HFFc6 (cell line): ENCODE results near the gene HOXC13. TPM values are rescaled to one million over a fixed set of nuclear protein-coding genes. Genes with fewer than 3 reads are reported as not detected.

Experiments used
- DNase-seq: peaks from one replicate; pipeline ENCODE4 v3.0.0-alpha.2; 2018
- H3K27ac Mint-ChIP-seq: 2 replicates; pipeline ENCODE4 v1.8.0; 2020; ENCODE audit warnings: mild to moderate bottlenecking, mixed read lengths
- H3K27me3 Mint-ChIP-seq: 2 replicates; pipeline ENCODE4 v1.8.0; 2021; ENCODE audit warnings: mild to moderate bottlenecking, moderate library complexity, mixed read lengths; ENCODE audit not compliant: insufficient read depth
- H3K36me3 Mint-ChIP-seq: 2 replicates; pipeline ENCODE4 v1.8.0; 2021; ENCODE audit warnings: low read depth, mixed read lengths
- H3K4me1 Mint-ChIP-seq: 2 replicates; pipeline ENCODE4 v1.8.0; 2020; ENCODE audit warnings: low read depth, mixed read lengths
- H3K4me3 Mint-ChIP-seq: 2 replicates; pipeline ENCODE4 v1.8.0; 2020; ENCODE audit warnings: mild to moderate bottlenecking, moderate library complexity, mixed read lengths
- H3K9me3 Mint-ChIP-seq: 2 replicates; pipeline ENCODE4 v1.8.0; 2020; ENCODE audit warnings: mild to moderate bottlenecking, mixed read lengths
- total RNA-seq, 6 experiments: library from RNA; stranded (reverse); fragmentation: NEBNext Ultra II Directional; extraction: Animal tissue kit (Norgen Biotek cat#: 25700); gene quantifications; 2 replicates in 1 of 6; 3 replicates in 5 of 6; pipeline ENCODE4 v1.2.3, GENCODE V29; 2021
- TF ChIP-seq, protein P1 (sequence below): fragments of 200-600 bp; sonication (generic); IDR thresholded peaks from 2 replicates; pipeline ENCODE4 v1.5.0; 2021; ENCODE audit warnings: antibody characterized with exemption, mild to moderate bottlenecking

The HOXC13 gene
- total RNA-seq, 6 experiments from 2014 or later, result not detected

DNA sequence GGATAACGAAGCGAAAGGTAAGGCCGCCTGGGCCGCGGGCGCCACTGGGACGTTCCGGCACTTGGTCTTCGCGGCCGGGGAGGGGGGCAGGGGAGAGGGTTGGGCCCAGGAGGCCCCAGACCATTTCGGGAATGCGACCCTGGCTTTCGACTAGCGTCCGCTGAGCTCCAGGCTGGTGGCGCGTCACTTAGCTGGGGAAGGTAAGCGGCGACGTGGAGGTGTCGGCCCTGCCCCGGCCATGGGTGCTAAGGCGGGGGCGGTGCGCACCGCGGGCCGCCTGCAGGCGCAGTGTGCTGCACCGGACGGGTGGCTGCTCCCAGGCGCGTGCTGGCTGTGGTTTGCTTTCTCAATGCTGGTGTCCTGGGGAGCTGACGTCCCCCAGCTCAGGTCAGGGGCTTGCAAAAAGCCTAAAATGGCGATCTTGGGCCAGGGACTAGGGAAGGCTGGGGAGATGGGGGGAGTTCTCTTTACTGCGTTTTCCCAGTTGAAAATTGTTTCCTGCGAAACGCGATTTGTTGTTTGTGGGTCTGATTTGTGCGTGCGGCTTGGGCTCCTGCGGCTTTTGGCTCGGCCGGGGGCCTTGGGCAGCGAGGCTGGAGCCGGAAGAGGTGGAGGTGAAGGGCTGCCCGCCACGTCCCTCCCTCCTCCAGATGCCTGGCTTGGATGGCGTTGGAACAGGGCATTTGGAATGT lies 47.5 kb downstream of the HOXC13 start:
- Mint-ChIP-seq H3K4me3 (peak overlapping the region; percentile 74; the same call in 1 of the 2 replicates), H3K27me3 (peaks cover 57% of the 10 kb centered on the region), H3K4me1 (peaks cover 16% of the 10 kb centered on the region), H3K9me3 (no peaks in the 10 kb centered on the region), H3K36me3 (no peaks in the 10 kb centered on the region), H3K27ac (no peak overlapping the region)
- TF ChIP-seq, protein P1, sequence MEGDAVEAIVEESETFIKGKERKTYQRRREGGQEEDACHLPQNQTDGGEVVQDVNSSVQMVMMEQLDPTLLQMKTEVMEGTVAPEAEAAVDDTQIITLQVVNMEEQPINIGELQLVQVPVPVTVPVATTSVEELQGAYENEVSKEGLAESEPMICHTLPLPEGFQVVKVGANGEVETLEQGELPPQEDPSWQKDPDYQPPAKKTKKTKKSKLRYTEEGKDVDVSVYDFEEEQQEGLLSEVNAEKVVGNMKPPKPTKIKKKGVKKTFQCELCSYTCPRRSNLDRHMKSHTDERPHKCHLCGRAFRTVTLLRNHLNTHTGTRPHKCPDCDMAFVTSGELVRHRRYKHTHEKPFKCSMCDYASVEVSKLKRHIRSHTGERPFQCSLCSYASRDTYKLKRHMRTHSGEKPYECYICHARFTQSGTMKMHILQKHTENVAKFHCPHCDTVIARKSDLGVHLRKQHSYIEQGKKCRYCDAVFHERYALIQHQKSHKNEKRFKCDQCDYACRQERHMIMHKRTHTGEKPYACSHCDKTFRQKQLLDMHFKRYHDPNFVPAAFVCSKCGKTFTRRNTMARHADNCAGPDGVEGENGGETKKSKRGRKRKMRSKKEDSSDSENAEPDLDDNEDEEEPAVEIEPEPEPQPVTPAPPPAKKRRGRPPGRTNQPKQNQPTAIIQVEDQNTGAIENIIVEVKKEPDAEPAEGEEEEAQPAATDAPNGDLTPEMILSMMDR, result no peak
- DNase-seq, result no peak

DNA sequence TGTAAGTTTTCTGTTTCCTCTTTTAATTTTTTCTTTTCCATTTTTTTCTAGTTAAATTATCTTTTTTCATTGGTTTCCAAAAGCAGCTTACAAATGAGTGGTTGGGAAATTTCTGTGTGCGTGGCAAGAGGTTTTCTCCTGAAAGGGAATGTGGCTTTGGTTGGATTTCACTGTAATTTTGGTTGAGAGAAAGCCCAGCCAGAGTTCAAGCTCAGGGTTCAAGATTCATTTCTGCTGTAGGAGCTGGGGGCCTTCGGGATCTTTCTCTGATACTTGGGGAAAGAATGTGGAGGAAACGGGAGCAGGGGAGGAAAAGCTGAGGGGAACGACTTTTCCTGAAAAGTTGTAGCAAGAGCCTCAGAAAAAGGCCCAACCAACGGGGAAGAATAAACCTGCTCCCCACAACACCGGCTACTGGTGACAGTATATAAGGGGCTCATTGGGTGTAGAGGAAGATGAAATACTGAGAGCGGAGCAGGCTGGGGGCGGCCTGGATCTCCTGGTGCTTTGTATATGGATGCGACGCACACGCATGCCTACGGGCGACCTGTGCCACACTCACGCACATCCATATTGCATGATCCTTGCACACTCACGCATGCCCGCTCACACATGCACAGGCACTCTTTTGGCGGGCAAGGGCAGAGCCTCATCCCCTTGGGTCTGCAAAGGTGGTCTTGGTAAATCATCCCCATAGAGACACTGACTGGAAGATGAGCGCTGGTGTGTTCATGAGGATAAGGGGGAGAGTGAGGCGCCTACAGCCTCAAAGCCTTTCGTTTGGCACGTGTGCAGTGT lies 48.3 kb downstream of the HOXC13 start:
- Mint-ChIP-seq H3K4me3 (no peak overlapping the region), H3K9me3 (no peaks in the 10 kb centered on the region), H3K36me3 (no peaks in the 10 kb centered on the region), H3K27ac (no peak overlapping the region), H3K4me1 (peaks cover 16% of the 10 kb centered on the region), H3K27me3 (peaks cover 58% of the 10 kb centered on the region)
- DNase-seq, result no peak
- TF ChIP-seq, protein P1, result no peak

DNA sequence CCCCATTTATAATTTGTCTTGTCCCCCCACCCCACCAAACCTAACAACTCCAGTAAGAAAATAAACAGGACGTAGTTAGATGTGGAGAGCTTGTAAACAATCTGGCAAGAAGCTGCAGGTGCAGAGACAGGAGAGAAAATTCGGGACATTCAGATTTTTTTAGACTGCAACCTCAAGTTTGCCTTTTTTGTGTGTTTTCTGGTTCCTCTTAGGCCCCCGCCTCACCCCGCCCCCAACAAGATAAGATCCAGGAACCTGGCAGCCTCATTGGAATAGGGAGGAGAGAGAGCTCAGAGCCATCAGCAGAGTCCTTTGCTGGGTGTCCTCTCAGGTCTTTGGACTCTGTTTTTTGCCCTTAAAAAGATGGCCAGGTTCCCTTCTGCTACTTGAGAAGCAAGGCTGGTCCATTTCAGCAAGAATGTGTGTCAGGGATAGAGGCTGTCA lies 49.2 kb downstream of the HOXC13 start:
- peaks cover 61% of the 10 kb centered on the region for H3K27me3 Mint-ChIP-seq
- no peaks in the 10 kb centered on the region for H3K9me3 Mint-ChIP-seq

DNA sequence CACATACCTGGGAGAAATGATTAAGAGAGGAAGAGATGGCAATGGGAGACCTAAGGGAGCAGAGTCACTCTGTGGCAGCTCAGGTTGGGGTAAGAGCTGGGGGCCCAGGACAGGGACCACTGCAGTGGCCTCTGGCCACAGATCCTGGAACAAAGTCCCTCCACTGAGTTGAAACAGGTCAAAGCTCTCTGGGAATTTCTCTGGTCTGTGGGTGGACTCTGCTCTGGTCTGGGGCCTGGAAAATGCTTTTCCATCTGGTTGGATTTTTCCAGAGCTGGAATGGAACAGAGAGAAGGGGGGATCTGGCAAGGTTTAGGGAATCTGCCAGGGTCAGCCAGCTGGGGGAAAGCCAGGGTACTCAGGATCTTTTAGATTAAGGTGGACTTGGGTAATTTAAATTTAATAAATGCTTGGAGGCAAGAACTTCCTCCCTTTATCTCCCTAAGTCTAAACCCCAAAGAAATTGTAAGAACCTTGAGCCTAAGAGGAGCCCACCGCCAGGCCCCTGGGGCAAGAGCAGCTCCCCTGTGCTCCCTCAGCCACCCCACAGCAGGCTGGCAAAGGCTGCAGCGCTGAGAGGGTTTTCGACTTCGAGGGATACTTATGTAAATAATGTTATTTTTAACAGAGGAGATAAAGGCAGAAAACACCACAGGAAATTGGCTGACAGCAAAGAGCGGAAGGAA lies 50.1 kb downstream of the HOXC13 start:
- H3K4me3 Mint-ChIP-seq, result no peak overlapping the region
- peaks cover 61% of the 10 kb centered on the region for H3K27me3 Mint-ChIP-seq
- H3K9me3 Mint-ChIP-seq, result no peaks in the 10 kb centered on the region
- no peak overlapping the region for H3K27ac Mint-ChIP-seq
- peaks cover 16% of the 10 kb centered on the region for H3K4me1 Mint-ChIP-seq
- no peaks in the 10 kb centered on the region for H3K36me3 Mint-ChIP-seq
- DNase-seq, result no peak
- TF ChIP-seq, protein P1, result no peak

More for the DNA sequence above, 49.2 kb downstream of the HOXC13 start:
- TF ChIP-seq, protein P1, result no peak
- Mint-ChIP-seq H3K4me3 (no peak overlapping the region), H3K4me1 (peaks cover 16% of the 10 kb centered on the region), H3K36me3 (no peaks in the 10 kb centered on the region), H3K27ac (no peak overlapping the region)
- no peak for DNase-seq

DNA sequence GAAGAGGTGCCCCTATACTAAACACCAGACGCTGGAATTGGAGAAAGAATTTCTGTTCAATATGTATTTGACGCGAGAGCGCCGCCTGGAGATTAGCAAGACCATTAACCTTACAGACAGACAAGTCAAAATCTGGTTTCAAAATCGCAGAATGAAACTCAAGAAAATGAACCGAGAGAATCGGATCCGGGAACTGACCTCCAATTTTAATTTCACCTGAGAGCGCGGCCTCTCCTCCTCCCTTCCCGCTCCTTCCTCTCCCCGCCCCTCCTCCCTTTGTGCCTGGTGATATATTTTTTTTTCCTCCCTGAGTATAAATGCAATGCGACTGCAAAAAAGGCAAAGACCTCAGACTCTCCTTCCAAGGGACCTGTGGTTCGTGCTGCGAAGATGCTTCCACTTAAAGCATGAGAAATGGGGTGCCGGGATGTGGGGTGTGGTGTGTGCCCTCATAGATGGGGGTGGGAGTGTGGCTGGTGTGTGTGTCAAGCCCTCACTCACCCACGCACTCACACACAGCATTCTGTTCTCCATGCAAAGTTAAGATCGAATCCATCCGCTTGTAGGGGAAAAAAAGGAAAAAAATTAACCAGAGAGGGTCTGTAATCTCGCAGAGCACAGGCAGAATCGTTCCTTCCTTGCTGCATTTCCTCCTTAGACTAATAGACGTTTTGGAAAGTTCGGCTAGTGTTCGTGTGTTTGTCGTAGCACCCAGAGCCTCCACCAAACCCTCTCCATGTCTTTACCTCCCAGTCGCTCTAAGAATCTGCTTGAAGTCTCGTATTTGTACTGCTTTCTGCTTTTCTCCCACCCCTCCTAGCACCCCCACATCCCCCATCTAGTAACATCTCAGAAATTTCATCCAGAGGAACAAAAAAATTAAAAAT lies 50.8 kb downstream of the HOXC13 start:
- Mint-ChIP-seq H3K9me3 (no peaks in the 10 kb centered on the region), H3K27ac (no peak overlapping the region), H3K4me1 (peaks cover 16% of the 10 kb centered on the region), H3K27me3 (peaks cover 68% of the 10 kb centered on the region), H3K4me3 (peak overlapping the region; percentile 8; the same call in 1 of the 2 replicates), H3K36me3 (no peaks in the 10 kb centered on the region)
- TF ChIP-seq, protein P1, result peak; percentile 69
- DNase-seq, result no peak
